Hepatocyte (in vitro differentiated cells): ENCODE results near the gene LASP1.

Source experiments
- EZH2 ChIP-seq: fragments of 200-600 bp; sonication (generic); IDR thresholded peaks from 2 replicates; pipeline ENCODE4 v1.6.1; 2016; ENCODE audit warnings: antibody characterized with exemption, mild to moderate bottlenecking, borderline replicate concordance
- TF ChIP-seq, protein P1 (sequence below): fragments of 200-600 bp; sonication (generic); IDR thresholded peaks from 2 replicates; pipeline ENCODE4 v1.5.1; 2016; ENCODE audit warnings: antibody characterized with exemption, mild to moderate bottlenecking; ENCODE audit not compliant: poor library complexity

- TF ChIP-seq, protein P1, sequence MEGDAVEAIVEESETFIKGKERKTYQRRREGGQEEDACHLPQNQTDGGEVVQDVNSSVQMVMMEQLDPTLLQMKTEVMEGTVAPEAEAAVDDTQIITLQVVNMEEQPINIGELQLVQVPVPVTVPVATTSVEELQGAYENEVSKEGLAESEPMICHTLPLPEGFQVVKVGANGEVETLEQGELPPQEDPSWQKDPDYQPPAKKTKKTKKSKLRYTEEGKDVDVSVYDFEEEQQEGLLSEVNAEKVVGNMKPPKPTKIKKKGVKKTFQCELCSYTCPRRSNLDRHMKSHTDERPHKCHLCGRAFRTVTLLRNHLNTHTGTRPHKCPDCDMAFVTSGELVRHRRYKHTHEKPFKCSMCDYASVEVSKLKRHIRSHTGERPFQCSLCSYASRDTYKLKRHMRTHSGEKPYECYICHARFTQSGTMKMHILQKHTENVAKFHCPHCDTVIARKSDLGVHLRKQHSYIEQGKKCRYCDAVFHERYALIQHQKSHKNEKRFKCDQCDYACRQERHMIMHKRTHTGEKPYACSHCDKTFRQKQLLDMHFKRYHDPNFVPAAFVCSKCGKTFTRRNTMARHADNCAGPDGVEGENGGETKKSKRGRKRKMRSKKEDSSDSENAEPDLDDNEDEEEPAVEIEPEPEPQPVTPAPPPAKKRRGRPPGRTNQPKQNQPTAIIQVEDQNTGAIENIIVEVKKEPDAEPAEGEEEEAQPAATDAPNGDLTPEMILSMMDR, result no peak
- TF ChIP-seq EZH2, result no peak
Observed at GRCh38 chr17:38892083-38892482, 22.2 kb downstream of the LASP1 start.
